Naive thymus-derived CD4-positive, alpha-beta T cell (primary cell): ENCODE data around the gene DDI2. TPM values are rescaled to one million over a fixed set of nuclear protein-coding genes. Genes with fewer than 3 reads are reported as not detected.

Experiments used
- polyA plus RNA-seq, 2 donors: library from polyadenylated mRNA; unstranded; fragments of 300-500 nt; fragmentation: Illumina TruSeq; gene quantifications; one replicate each; pipeline ENCODE4 v1.2.3, GENCODE V29; 2021
- total RNA-seq, 6 experiments: library from RNA in 5 of 6; stranded (reverse) in 5 of 6; gene quantifications; 1 replicate in 5 of 6; 2 replicates in 1 of 6; pipeline ENCODE4 v1.2.3 and lab custom pipeline; 2021 to 2026

Gene DDI2
- total and polyA plus RNA-seq, 7 experiments from 2014 or later, result 3.2 to 46.8 (median 31.0) TPM

Other genes with a start within 250 kb of the DDI2 start
- 100 to 1,000 TPM in 1 of 5 experiments, 10 to 100 TPM in 4; 29.9 to 258 (median 82.6) TPM for gene EFHD2, start 207.6 kb upstream of the DDI2 start, total RNA-seq
- gene EFHD2, start 207.6 kb upstream of the DDI2 start, polyA plus RNA-seq, result 10 to 100 TPM; 21.0 to 30.2 TPM
- gene CTRC, start 179.0 kb upstream of the DDI2 start, total RNA-seq, result 1 to 10 TPM in 2 of 5 experiments, under 1 TPM in 3; 0.12 to 3.0 (median 0.65) TPM
- not detected for gene CTRC, start 179.0 kb upstream of the DDI2 start, polyA plus RNA-seq
- not detected for gene CELA2A, start 160.7 kb upstream of the DDI2 start, total RNA-seq
- not detected for gene CELA2A, start 160.7 kb upstream of the DDI2 start, polyA plus RNA-seq
- not detected for gene CELA2B, start 141.4 kb upstream of the DDI2 start, total RNA-seq
- not detected for gene CELA2B, start 141.4 kb upstream of the DDI2 start, polyA plus RNA-seq
- 10 to 100 TPM; 14.7 to 22.2 (median 15.7) TPM for gene CASP9, start 93.2 kb upstream of the DDI2 start, total RNA-seq
- gene CASP9, start 93.2 kb upstream of the DDI2 start, polyA plus RNA-seq, result 1 to 10 TPM; 9.0 to 9.3 TPM
- gene DNAJC16, start 90.6 kb upstream of the DDI2 start, total RNA-seq, result 10 to 100 TPM; 17.8 to 29.4 (median 25.0) TPM
- 10 to 100 TPM in 1 of 2 donors, 1 to 10 TPM in 1; 9.6 to 10.0 TPM for gene DNAJC16, start 90.6 kb upstream of the DDI2 start, polyA plus RNA-seq
- gene AGMAT, start 32.4 kb upstream of the DDI2 start, total RNA-seq, result 10 to 100 TPM in 1 of 5 experiments, 1 to 10 TPM in 4; 6.4 to 21.5 (median 9.5) TPM
- gene AGMAT, start 32.4 kb upstream of the DDI2 start, polyA plus RNA-seq, result 10 to 100 TPM; 14.5 to 16.9 TPM
- gene PLEKHM2, start 66.9 kb downstream of the DDI2 start, total RNA-seq, result 10 to 100 TPM; 53.6 to 78.6 (median 68.1) TPM
- gene PLEKHM2, start 66.9 kb downstream of the DDI2 start, polyA plus RNA-seq, result 10 to 100 TPM in 1 of 2 donors, 1 to 10 TPM in 1; 4.3 to 10.0 TPM
- gene SLC25A34, start 118.8 kb downstream of the DDI2 start, total RNA-seq, result 1 to 10 TPM; 1.5 to 4.6 (median 2.1) TPM
- gene SLC25A34, start 118.8 kb downstream of the DDI2 start, polyA plus RNA-seq, result under 1 TPM in 1 of 2 donors, not detected in 1; 0.08 TPM
- not detected for gene TMEM82, start 125.0 kb downstream of the DDI2 start, total RNA-seq
- not detected for gene TMEM82, start 125.0 kb downstream of the DDI2 start, polyA plus RNA-seq
- under 1 TPM in 2 of 5 experiments, not detected in 3; 0.27 to 0.54 TPM for gene FBLIM1, start 141.3 kb downstream of the DDI2 start, total RNA-seq
- gene FBLIM1, start 141.3 kb downstream of the DDI2 start, polyA plus RNA-seq, result under 1 TPM in 1 of 2 donors, not detected in 1; 0.41 TPM
- 1 to 10 TPM in 3 of 5 experiments, under 1 TPM in 2; 0.69 to 1.9 (median 1.4) TPM for gene UQCRHL, start 190.2 kb downstream of the DDI2 start, total RNA-seq
- 1 to 10 TPM in 1 of 2 donors, under 1 TPM in 1; 0.43 to 1.1 TPM for gene UQCRHL, start 190.2 kb downstream of the DDI2 start, polyA plus RNA-seq
- 10 to 100 TPM; 72.1 to 92.1 (median 82.9) TPM for gene SPEN, start 230.2 kb downstream of the DDI2 start, total RNA-seq
- 10 to 100 TPM; 10.1 to 46.7 TPM for gene SPEN, start 230.2 kb downstream of the DDI2 start, polyA plus RNA-seq